GM12891 (cell line): ENCODE results near the gene NPAS2.

Experiments used
- DNase-seq: peaks from one replicate; pipeline ENCODE4 v3.0.0; 2011; ENCODE audit warnings: low spot score; ENCODE audit not compliant: insufficient read length
- FAIRE-seq: peaks from 2 replicates; lab custom pipeline; 2011; peaks lifted over from hg19 to GRCh38; lab: Jason Lieb, UNC
- PAX5 ChIP-seq: IDR thresholded peaks from 2 replicates; pipeline ENCODE4 v1.6.1; 2011; ENCODE audit warnings: low read length, moderate library complexity, mild to moderate bottlenecking; ENCODE audit not compliant: insufficient read depth, severe bottlenecking
- POLR2A ChIP-seq: IDR thresholded peaks from 2 replicates; pipeline ENCODE4 v1.6.1; 2011; ENCODE audit warnings: low read depth, low read length, control low read depth
- POLR2AphosphoS5 ChIP-seq: IDR thresholded peaks from 2 replicates; pipeline ENCODE4 v1.6.1; 2011; ENCODE audit warnings: low read depth, low read length, control low read depth
- POU2F2 ChIP-seq: IDR thresholded peaks from 2 replicates; pipeline ENCODE4 v1.6.1; 2011; ENCODE audit warnings: low read depth, mild to moderate bottlenecking, control low read depth, low read length, moderate library complexity
- SPI1 ChIP-seq: IDR thresholded peaks from 2 replicates; pipeline ENCODE4 v1.6.1; 2011; ENCODE audit warnings: low read depth, low read length, control low read depth
- TAF1 ChIP-seq: IDR thresholded peaks from 2 replicates; pipeline ENCODE4 v1.6.1; 2011; ENCODE audit warnings: low read depth, low read length, control low read depth

The NPAS2 gene

DNA sequence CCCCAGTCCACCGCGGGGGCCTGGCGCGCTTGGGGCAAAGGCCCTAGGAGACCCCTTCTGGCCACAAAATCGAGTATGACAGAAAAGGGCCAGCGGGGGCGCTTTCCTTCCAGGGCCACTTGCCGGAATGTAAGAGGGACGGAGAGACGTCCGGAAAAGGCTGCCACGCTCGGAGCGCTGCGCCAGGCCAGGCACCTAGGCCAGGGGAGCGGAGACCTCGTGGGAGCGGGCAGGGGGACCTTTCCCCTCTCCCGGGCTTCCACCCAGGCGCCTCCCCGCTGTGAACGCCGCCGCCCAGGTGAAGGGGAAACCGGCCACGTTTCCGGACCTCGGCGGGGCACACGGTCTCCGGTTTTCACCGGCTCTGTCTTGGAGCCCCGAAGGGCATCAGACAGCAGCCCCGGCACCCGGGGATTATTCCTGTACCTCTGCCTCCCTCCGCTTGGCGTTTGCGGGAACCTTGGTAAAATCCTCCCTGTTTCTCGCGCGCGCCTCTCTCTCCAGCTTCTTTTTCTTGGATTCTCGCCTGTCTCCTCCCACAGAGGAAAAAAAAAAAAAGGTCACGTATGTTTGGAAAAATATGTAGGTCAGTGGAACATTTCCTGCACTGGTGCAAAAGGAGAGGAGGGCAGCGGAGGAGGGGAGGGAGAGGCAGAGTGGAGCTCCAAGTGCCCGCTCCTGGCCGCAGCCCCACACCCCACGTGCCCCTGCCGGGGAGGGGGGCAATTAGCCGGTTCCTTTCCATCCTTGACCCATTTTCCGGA lies 1.2 kb upstream of the NPAS2 start:
- FAIRE-seq, result no peak
- TF ChIP-seq POLR2AphosphoS5 (no peak), POU2F2 (no peak), TAF1 (no peak), POLR2A (no peak), PAX5 (no peak), SPI1 (no peak)
- no peak for DNase-seq

DNA sequence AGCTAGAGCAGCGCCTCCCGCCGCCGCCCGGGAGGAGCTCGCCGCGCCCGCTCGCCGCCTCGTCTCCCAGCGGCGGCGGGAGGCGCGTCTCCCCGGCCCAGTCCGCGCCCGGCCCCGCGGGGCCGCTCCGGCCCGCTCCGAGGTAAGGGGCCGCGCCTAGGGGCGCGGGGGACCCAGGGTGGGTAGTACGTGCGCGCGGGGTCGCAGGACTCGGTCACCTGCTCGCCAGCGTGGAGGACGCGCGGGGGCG lies 259 bp downstream of the NPAS2 start:
- FAIRE-seq, result no peak
- no peak for TF ChIP-seq POU2F2
- DNase-seq, result no peak

DNA sequence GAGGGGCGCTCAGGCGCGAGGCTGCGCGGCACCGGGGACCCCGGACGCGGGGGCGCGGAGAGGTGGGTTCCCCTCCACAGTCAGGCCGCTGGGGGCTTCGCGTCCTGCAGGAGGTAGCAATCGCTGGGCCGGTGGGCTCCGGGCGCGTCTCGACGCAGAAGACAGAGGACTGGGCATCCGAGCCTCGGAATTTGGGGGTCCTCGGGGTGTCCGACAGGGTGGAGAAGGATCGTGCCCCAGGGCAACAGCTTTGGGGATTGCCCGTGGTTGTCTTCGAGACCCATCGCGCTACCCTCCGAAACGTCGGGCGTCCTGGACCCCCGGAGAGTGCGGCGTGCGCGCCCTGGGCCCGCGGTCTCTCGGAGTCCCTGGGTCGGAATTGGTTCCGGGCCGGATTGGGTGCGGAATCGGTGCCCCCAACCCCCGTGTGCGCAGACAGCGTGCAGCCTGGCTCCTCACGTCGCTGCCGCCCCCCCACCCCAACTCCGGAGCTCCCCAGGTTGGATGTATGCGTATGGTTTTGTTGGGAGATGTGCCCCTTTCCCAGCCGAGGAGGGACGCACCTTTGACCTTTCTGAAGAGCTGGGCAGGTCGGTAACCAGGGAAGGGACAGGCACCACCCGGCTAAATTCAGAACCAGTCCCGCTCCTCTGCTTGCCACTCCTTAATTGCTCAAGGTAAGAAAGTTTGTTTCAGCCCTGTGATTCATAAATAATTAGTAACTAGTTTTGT lies 750 bp downstream of the NPAS2 start:
- TF ChIP-seq POU2F2 (no peak), POLR2AphosphoS5 (no peak), TAF1 (no peak), PAX5 (no peak), POLR2A (no peak), SPI1 (no peak)
- DNase-seq (no peak), FAIRE-seq (no peak)

DNA sequence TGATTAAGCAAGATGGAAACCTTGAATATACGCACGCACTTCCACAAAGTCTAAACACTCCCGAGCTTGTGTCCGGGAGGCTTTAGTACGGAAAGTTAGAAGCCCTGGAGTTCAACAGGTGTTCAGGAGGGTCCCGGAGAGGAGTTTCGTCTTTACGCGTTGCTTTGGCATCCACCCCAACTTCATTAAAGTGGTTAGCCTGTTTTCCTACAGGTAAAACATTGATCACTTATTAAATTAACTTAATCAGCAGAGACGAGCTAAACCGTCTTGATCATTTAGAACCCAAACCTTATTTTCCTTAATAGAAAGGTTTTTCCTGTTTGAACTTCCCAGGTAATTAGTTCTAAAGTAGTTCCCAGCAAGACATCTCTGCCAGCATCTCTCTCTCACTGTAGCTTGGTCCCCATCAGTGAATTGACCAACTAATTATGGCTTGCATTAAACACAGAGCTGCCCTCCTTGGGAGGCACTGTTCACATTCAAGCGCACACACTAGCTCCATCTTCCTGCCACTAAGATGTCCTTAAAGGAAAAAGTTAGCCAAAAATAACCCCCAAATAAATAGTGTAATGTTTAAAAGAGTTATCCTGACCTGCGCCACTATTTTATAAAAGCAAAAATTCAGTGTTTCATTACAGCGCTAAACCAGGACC lies 1.4 kb downstream of the NPAS2 start:
- FAIRE-seq, result no peak
- DNase-seq, result no peak
- no peak for TF ChIP-seq PAX5
- no peak for TF ChIP-seq SPI1
- TF ChIP-seq POU2F2, result no peak
- TF ChIP-seq TAF1, result no peak
- no peak for TF ChIP-seq POLR2AphosphoS5
- TF ChIP-seq POLR2A, result no peak

DNA sequence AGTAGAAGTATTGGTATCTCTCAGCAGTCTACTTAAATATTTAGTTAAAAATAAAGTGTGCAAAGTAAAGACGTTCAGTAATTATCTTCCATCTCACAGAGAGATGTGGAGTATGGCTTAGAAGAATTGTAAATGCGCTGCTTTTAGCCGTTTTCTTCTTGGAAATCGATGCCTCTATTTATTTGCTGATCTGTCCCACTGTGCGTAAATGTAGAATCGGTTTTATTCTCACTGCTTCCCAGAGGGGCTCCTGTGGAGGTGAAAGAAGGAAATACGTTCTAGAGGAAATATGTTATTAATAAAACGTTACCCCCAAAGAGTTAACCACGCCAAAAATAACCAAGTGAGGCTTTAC lies 1.9 kb downstream of the NPAS2 start:
- DNase-seq, result no peak
- TF ChIP-seq POLR2AphosphoS5 (no peak), SPI1 (no peak), POLR2A (no peak)
- FAIRE-seq, result no peak

DNA sequence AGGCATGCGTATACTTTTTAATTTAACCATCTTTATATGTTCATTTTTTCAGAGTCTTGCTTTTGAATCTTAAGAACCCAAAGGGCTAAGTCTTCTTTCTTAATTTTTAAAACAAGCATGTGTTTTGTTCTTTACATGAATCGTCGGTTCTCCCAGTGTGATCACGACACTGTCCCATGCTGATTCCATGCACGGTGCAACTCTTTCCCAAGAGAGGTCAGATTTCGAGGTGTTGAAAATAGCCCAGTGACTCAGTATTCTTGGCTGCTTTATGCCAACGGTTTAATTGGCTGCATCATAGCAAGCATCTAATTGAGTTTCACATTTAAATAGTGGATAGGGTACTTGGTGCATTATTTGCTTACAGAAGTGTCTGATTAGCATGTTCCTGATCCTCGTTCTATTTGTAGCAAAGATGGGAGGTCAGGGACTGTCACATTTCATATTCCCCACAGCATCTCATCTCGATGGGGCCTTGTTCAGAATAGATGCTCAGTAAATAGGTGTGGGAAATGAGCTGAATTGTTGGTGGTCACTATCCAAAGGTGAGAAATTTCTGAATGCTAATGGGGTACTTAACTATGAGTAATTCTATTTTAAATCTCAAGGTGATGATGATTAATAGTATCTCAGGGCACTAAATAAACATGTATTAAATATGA lies 2.8 kb downstream of the NPAS2 start:
- TF ChIP-seq SPI1, result no peak
- no peak for TF ChIP-seq PAX5
- TF ChIP-seq POLR2A, result no peak
- TF ChIP-seq POLR2AphosphoS5, result no peak
- no peak for TF ChIP-seq TAF1
- TF ChIP-seq POU2F2, result no peak
- FAIRE-seq (no peak), DNase-seq (no peak)

DNA sequence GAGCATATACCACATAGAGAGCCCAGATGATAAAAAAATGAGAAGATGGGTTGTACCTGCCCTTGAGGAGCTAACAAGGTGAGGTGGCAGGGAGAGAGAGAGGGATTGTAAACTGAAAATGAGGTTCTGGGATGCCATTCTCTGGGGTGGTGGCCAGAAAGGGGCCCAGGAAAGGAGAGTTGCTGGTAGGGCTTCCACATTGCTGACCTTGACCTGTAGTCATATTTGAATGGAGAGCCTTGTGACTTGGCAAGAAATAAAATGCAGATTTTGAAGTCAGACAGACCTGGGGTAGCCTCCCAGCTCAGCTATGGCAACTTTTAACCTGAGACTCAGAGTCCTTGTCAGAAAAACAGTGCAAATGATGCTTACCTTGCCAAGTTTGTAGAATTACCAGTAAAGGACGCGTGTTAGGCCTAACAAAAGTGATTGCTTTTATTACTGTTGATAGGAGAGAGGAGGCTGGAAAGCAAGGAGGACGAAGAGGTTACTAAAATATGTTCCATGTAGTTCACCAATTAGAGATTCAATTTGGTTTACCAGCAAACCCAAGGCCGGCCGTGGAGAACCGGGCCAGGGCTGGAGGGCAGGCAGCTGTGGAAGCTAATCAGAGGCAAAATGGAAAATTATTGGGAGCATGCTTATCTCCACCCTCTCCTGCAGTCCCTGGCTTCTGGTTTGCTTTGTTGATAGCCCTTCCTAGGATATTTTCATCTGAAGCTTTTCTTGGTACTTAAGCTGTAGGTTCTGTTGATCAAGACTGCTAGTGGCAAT lies 3.9 kb downstream of the NPAS2 start:
- TF ChIP-seq PAX5, result no peak
- no peak for TF ChIP-seq POLR2AphosphoS5
- TF ChIP-seq TAF1, result no peak
- TF ChIP-seq POLR2A, result no peak
- no peak for TF ChIP-seq POU2F2
- no peak for TF ChIP-seq SPI1
- DNase-seq, result no peak
- no peak for FAIRE-seq

DNA sequence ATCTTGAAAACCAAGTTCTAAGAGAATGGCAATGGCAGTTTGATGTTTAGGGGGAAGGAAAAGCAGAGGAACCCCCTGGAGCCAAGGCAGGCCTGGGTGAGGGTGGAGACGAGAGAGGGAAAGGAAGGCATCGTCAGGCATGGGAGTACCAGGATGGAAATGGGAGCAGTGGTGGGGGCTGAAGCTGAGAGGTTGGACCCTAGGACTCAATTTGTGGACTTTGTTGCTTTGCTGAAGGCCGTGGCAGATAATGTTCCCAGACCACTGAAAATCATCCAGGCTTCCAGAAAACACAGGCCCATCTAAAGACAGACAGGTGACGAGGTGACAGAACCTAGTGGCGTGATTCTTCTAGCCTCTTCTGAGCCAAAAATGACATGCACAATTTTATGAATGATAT lies 4.9 kb downstream of the NPAS2 start:
- DNase-seq (no peak), FAIRE-seq (no peak)
- TF ChIP-seq SPI1 (no peak), POLR2A (no peak), PAX5 (no peak)

DNA sequence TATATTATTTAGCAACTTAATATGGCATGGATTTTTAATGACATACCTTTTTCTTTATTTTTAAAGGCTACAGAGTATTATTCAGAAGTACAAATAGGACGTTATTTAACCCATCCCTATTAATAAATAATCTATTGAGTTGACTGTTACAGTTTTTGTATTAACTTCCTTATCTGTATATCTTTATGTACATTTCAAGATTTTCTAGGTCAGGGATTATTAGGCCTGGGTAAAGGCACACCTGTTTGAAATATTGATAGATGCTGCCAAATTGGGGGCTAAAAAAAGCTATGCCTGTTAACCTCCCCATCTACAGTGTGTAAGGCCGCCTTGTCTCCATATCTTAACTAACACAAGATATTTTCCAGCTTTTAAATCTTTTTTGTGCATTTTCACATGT lies 6.6 kb downstream of the NPAS2 start:
- no peak for TF ChIP-seq POLR2AphosphoS5
- no peak for TF ChIP-seq POU2F2
- TF ChIP-seq TAF1, result no peak
- no peak for FAIRE-seq
- DNase-seq, result no peak

DNA sequence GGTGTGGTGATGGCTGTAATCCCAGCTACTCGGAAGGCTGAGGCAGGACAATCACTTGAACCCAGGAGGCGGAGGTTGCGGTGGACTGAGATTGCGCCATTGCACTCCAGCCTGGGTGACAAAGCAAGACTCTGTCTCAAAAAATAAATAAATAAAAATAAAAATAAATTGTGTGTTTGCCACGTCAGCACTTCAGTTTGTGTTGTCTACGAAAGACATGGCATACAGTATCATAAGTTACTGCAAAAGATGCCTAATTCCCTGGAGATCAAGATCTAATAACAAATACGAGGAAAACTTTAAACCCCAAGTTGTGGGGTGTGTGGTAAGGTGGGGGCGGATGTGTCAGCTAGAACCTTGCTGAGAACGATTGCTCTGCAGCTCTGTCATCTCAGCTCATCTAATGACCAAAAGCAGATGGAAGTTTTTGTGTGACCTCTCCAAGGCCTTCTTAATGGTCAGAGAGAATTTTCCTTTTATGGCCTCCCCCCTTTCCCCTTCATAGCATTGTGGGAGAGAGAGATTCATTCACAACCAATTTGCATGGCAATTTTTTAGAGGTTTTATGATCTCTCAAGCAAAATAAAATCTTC lies 11.3 kb downstream of the NPAS2 start:
- TF ChIP-seq SPI1 (no peak), POLR2A (no peak), TAF1 (no peak), POU2F2 (no peak), POLR2AphosphoS5 (no peak), PAX5 (no peak)
- no peak for DNase-seq
- FAIRE-seq, result no peak
